Astrocyte (in vitro differentiated cells and primary cell): ENCODE measurements around the gene LRIT2. TPM values are rescaled to one million over a fixed set of nuclear protein-coding genes. Genes with fewer than 3 reads are reported as not detected.

Experiments
- DNase-seq: peaks from one replicate; pipeline ENCODE4 v3.0.0-alpha.2; 2010; ENCODE audit warnings: low read depth
- FAIRE-seq: peaks from 2 replicates; lab custom pipeline; 2011; peaks lifted over from hg19 to GRCh38; lab: Jason Lieb, UNC
- H2AFZ ChIP-seq: 2 replicates; pipeline ENCODE4 v1.6.0; 2012; ENCODE audit warnings: low read depth, low read length, inconsistent platforms
- H3K27ac ChIP-seq: 2 replicates; pipeline ENCODE4 v1.5.1; 2011; ENCODE audit warnings: low read depth, low read length, inconsistent platforms
- H3K27me3 ChIP-seq: 2 replicates; pipeline ENCODE4 v1.6.0; 2011; ENCODE audit warnings: low read length, inconsistent platforms; ENCODE audit not compliant: insufficient read depth
- H3K36me3 ChIP-seq: 2 replicates; pipeline ENCODE4 v1.5.1; 2011; ENCODE audit warnings: low read length, inconsistent platforms; ENCODE audit not compliant: insufficient read depth
- H3K4me1 ChIP-seq: 2 replicates; pipeline ENCODE4 v1.5.1; 2011; ENCODE audit warnings: low read length, inconsistent platforms; ENCODE audit not compliant: insufficient read depth
- H3K4me2 ChIP-seq: 2 replicates; pipeline ENCODE4 v1.6.0; 2012; ENCODE audit warnings: low read length, inconsistent platforms
- H3K4me3 ChIP-seq: 2 replicates; pipeline ENCODE4 v1.5.1; 2011; ENCODE audit warnings: low read depth, mild to moderate bottlenecking, low read length, inconsistent platforms; ENCODE audit not compliant: insufficient read depth
- H3K79me2 ChIP-seq: 2 replicates; pipeline ENCODE4 v1.6.0; 2012; ENCODE audit warnings: mild to moderate bottlenecking, low read length, inconsistent platforms; ENCODE audit not compliant: insufficient read depth
- H3K9ac ChIP-seq: 2 replicates; pipeline ENCODE4 v1.6.0; 2012; ENCODE audit warnings: mild to moderate bottlenecking, low read length, inconsistent platforms
- H3K9me3 ChIP-seq: 2 replicates; pipeline ENCODE4 v1.5.1; 2012; ENCODE audit warnings: low read depth, mild to moderate bottlenecking, low read length, inconsistent platforms; ENCODE audit not compliant: insufficient read depth
- H4K20me1 ChIP-seq: 2 replicates; pipeline ENCODE4 v1.6.0; 2012; ENCODE audit warnings: low read length, inconsistent platforms; ENCODE audit not compliant: insufficient read depth
- H3K27ac Mint-ChIP-seq: one replicate; pipeline ENCODE4 v1.8.0; 2021; ENCODE audit warnings: mild to moderate bottlenecking, mixed read lengths; ENCODE audit not compliant: unreplicated experiment
- H3K27me3 Mint-ChIP-seq: one replicate; pipeline ENCODE4 v1.8.0; 2021; ENCODE audit warnings: low read depth, mixed read lengths; ENCODE audit not compliant: unreplicated experiment
- H3K36me3 Mint-ChIP-seq: one replicate; pipeline ENCODE4 v1.8.0; 2021; ENCODE audit warnings: low read depth, mixed read lengths; ENCODE audit not compliant: unreplicated experiment
- H3K4me1 Mint-ChIP-seq: one replicate; pipeline ENCODE4 v1.8.0; 2021; ENCODE audit warnings: low read depth, mixed read lengths; ENCODE audit not compliant: unreplicated experiment
- H3K4me3 Mint-ChIP-seq: one replicate; pipeline ENCODE4 v1.8.0; 2021; ENCODE audit warnings: mild to moderate bottlenecking, moderate library complexity, mixed read lengths; ENCODE audit not compliant: unreplicated experiment
- H3K9me3 Mint-ChIP-seq: one replicate; pipeline ENCODE4 v1.8.0; 2021; ENCODE audit warnings: mild to moderate bottlenecking, mixed read lengths; ENCODE audit not compliant: unreplicated experiment
- CTCF ChIP-seq: IDR thresholded peaks from 2 replicates; pipeline ENCODE4 v1.5.1; 2011; ENCODE audit warnings: low read depth, mild to moderate bottlenecking, inconsistent platforms, low read length, moderate library complexity; ENCODE audit not compliant: insufficient read depth
- EZH2 ChIP-seq: IDR thresholded peaks from 2 replicates; pipeline ENCODE4 v1.6.1; 2012; ENCODE audit warnings: mild to moderate bottlenecking, low read length, inconsistent platforms; ENCODE audit not compliant: insufficient read depth
- total RNA-seq: library from RNA; stranded (reverse); gene quantifications from 2 replicates; pipeline ENCODE4 v1.2.1, GENCODE V29; 2021

LRIT2 gene
- total RNA-seq, 1 donor from 2014 or later = not detected

- no peak within 1 kb of the TSS for H3K27ac Mint-ChIP-seq
- H2AFZ ChIP-seq = no peak within 1 kb of the TSS
Observed at GRCh38 chr10:84244651-84245270, 19.4 kb upstream of the LRIT2 start, which contains the start of gene RGR. Gene RGR, plus strand, starts transcription at chr10:84245053. Its CDS starts 38 bp downstream, at chr10:84245091.

GRCh38 chr10:84243759-84244158 is 18.4 kb upstream of the LRIT2 start:
- no peak overlapping the region for H3K4me3 ChIP-seq
- Mint-ChIP-seq H3K36me3 (no peaks in the 10 kb centered on the region), H3K4me1 (no peaks in the 10 kb centered on the region), H3K4me3 (no peak overlapping the region), H3K27ac (no peak overlapping the region), H3K27me3 (peaks cover 26% of the 10 kb centered on the region), H3K9me3 (peaks cover 2% of the 10 kb centered on the region)
- H3K27me3 ChIP-seq = peaks cover 13% of the 10 kb centered on the region
- no peak overlapping the region for H3K4me2 ChIP-seq
- H3K27ac ChIP-seq = no peak overlapping the region
- no peaks in the 10 kb centered on the region for H3K9me3 ChIP-seq
- no peak overlapping the region for H3K9ac ChIP-seq
- H3K36me3 ChIP-seq = no peaks in the 10 kb centered on the region
- TF ChIP-seq CTCF (no peak), EZH2 (no peak)
- H4K20me1 ChIP-seq = no peaks in the 10 kb centered on the region
- H3K4me1 ChIP-seq = no peaks in the 10 kb centered on the region
- no peaks in the 10 kb centered on the region for H3K79me2 ChIP-seq
- no peak overlapping the region for H2AFZ ChIP-seq
- DNase-seq = no peak
- no peak for FAIRE-seq

More at GRCh38 chr10:84244651-84245270, 19.4 kb upstream of the LRIT2 start, which contains the start of gene RGR:
- Histone ChIP-seq H3K79me2 (no peaks in the 10 kb centered on the region), H3K9ac (no peak within 1 kb of the TSS), H3K4me3 (no peak within 1 kb of the TSS), H3K27ac (no peak within 1 kb of the TSS), H3K9me3 (no peaks in the 10 kb centered on the region), H4K20me1 (no peaks in the 10 kb centered on the region), H3K36me3 (no peaks in the 10 kb centered on the region), H3K27me3 (peaks cover 13% of the 10 kb centered on the region), H3K4me1 (no peaks in the 10 kb centered on the region), H3K4me2 (no peak within 1 kb of the TSS)
- no peak for TF ChIP-seq CTCF
- TF ChIP-seq EZH2 = no peak
- Mint-ChIP-seq H3K27me3 (peaks cover 18% of the 10 kb centered on the region), H3K4me3 (no peak within 1 kb of the TSS), H3K9me3 (peaks cover 2% of the 10 kb centered on the region), H3K36me3 (no peaks in the 10 kb centered on the region), H3K4me1 (no peaks in the 10 kb centered on the region)
- FAIRE-seq (no peak), DNase-seq (no peak)

- Histone ChIP-seq H3K9ac (no peak within 1 kb of the TSS), H4K20me1 (no peaks in the 10 kb centered on the region), H3K27me3 (peaks cover 13% of the 10 kb centered on the region), H3K4me2 (no peak within 1 kb of the TSS), H3K27ac (no peak within 1 kb of the TSS), H3K79me2 (no peaks in the 10 kb centered on the region), H2AFZ (no peak within 1 kb of the TSS), H3K36me3 (no peaks in the 10 kb centered on the region), H3K4me1 (no peaks in the 10 kb centered on the region), H3K4me3 (no peak within 1 kb of the TSS), H3K9me3 (no peaks in the 10 kb centered on the region)
- H3K27me3 Mint-ChIP-seq = peaks cover 39% of the 10 kb centered on the region
- no peak within 1 kb of the TSS for H3K27ac Mint-ChIP-seq
- no peaks in the 10 kb centered on the region for H3K36me3 Mint-ChIP-seq
- FAIRE-seq (no peak), DNase-seq (no peak)
- no peak within 1 kb of the TSS for H3K4me3 Mint-ChIP-seq
- H3K4me1 Mint-ChIP-seq = no peaks in the 10 kb centered on the region
- no peak for TF ChIP-seq EZH2
- peaks cover 2% of the 10 kb centered on the region for H3K9me3 Mint-ChIP-seq
Observed at GRCh38 chr10:84241185-84241790, 15.9 kb upstream of the LRIT2 start, which contains the start of gene LRIT1. Gene LRIT1, minus strand, starts transcription at chr10:84241546. Its CDS starts 107 bp downstream, at chr10:84241439.
